ENCODE measurements around the gene RPRD2. TPM values are rescaled to one million over a fixed set of nuclear protein-coding genes. Genes with fewer than 3 reads are reported as not detected.

Gene RPRD2
- total and polyA plus RNA-seq, 9 of the 15 experiments (the other 6 are each of a cell fraction or from before 2014, with no cell fraction given), result 1.5 to 21.6 (median 7.7) TPM

DNA sequence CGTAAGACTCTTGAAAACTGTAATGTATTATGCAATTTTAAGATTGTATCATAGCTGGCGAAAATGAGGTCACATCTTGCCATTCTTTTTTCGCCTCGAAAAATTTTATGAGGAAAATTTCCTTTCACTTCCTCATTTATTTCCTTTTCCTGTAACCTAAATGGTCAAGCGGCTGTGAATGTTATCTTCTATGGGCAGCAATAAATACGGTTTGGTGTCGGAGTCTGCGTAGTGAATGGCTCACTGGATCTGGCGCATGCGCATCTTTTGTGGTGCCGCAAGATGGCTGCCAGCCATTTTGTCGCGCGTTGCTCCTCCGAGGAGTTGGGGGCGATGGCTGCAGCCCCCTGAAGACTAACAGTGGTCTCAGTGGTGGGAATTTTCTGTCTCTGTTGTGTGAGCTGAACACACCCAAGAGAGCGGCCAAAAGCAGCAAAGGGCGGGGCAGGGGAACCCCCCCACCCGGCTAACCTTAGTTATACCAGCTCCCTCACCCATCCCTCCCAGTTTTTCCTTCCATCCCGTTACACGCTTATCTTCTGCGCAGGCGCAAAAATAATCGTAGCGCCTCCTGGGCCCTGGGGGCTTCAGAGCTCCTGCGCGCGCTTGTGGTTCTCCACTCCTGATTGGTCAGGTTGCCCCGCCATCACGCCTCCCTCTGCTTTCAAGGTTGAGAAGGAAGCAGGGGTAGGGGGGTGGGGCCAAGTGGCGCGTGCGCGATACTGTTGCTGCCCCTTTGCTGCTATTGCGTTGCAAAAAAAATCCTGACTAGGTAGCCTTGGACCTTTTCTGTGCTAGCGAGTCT lies at the start of gene RPRD2 (continued):
- TF ChIP-seq, protein P1, sequence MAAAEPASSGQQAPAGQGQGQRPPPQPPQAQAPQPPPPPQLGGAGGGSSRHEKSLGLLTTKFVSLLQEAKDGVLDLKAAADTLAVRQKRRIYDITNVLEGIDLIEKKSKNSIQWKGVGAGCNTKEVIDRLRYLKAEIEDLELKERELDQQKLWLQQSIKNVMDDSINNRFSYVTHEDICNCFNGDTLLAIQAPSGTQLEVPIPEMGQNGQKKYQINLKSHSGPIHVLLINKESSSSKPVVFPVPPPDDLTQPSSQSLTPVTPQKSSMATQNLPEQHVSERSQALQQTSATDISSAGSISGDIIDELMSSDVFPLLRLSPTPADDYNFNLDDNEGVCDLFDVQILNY (CRISPR knock-in tag; IDR thresholded peaks at IDR 0.05), result 0 out of 2 replicates have a peak, but pooled peaks have one; percentile 51
- TF ChIP-seq PTBP1 (IDR thresholded peaks at IDR 0.05; ENCODE audit: low read depth, low read length) (no peak), ZNF589 (CRISPR knock-in tag; IDR thresholded peaks at IDR 0.05; ENCODE audit: low read depth) (peak; percentile 71), MYNN (IDR thresholded peaks at IDR 0.05) (no peak), MYNN (CRISPR knock-in tag; IDR thresholded peaks at IDR 0.05) (no peak), MYBL2 (IDR thresholded peaks at IDR 0.05; ENCODE audit: low read depth) (no peak), MYBL2 (CRISPR knock-in tag; IDR thresholded peaks at IDR 0.05; ENCODE audit: borderline replicate concordance) (no peak), SRF (CRISPR knock-in tag; IDR thresholded peaks at IDR 0.05) (peak in 1 of 2 experiments; percentile 56; a peak in 2 of 4 replicates), POLR3G (IDR thresholded peaks at IDR 0.05; ENCODE audit: extremely low read depth, insufficient read length, insufficient replicate concordance) (no peak), CBX8 (IDR thresholded peaks at IDR 0.05; ENCODE audit: borderline replicate concordance, extremely low read depth, low read depth, low read length, poor library complexity, severe bottlenecking) (no peak), ZNF512 (tag; IDR thresholded peaks at IDR 0.05) (no peak), CHD2 (IDR thresholded peaks at IDR 0.05; ENCODE audit: low read depth, low read length) (no peak), NFIC (IDR thresholded peaks at IDR 0.05) (peak; percentile 29; the same call in 1 of the 2 replicates), NFRKB (IDR thresholded peaks at IDR 0.05; ENCODE audit: low read depth) (peak; percentile 99)
- TF ChIP-seq, protein P2, sequence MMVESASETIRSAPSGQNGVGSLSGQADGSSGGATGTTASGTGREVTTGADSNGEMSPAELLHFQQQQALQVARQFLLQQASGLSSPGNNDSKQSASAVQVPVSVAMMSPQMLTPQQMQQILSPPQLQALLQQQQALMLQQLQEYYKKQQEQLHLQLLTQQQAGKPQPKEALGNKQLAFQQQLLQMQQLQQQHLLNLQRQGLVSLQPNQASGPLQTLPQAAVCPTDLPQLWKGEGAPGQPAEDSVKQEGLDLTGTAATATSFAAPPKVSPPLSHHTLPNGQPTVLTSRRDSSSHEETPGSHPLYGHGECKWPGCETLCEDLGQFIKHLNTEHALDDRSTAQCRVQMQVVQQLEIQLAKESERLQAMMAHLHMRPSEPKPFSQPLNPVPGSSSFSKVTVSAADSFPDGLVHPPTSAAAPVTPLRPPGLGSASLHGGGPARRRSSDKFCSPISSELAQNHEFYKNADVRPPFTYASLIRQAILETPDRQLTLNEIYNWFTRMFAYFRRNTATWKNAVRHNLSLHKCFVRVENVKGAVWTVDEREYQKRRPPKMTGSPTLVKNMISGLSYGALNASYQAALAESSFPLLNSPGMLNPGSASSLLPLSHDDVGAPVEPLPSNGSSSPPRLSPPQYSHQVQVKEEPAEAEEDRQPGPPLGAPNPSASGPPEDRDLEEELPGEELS (CRISPR knock-in tag; IDR thresholded peaks at IDR 0.05; ENCODE audit: borderline replicate concordance), result no peak
- TF ChIP-seq, protein P3, sequence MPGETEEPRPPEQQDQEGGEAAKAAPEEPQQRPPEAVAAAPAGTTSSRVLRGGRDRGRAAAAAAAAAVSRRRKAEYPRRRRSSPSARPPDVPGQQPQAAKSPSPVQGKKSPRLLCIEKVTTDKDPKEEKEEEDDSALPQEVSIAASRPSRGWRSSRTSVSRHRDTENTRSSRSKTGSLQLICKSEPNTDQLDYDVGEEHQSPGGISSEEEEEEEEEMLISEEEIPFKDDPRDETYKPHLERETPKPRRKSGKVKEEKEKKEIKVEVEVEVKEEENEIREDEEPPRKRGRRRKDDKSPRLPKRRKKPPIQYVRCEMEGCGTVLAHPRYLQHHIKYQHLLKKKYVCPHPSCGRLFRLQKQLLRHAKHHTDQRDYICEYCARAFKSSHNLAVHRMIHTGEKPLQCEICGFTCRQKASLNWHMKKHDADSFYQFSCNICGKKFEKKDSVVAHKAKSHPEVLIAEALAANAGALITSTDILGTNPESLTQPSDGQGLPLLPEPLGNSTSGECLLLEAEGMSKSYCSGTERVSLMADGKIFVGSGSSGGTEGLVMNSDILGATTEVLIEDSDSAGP (CRISPR knock-in tag; IDR thresholded peaks at IDR 0.05), result no peak
- TF ChIP-seq, protein P4, sequence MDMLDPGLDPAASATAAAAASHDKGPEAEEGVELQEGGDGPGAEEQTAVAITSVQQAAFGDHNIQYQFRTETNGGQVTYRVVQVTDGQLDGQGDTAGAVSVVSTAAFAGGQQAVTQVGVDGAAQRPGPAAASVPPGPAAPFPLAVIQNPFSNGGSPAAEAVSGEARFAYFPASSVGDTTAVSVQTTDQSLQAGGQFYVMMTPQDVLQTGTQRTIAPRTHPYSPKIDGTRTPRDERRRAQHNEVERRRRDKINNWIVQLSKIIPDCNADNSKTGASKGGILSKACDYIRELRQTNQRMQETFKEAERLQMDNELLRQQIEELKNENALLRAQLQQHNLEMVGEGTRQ (CRISPR knock-in tag; IDR thresholded peaks at IDR 0.05), result no peak
